BJ (cell line): Measurements from ENCODE around the gene BAX. TPM values are rescaled to one million over a fixed set of nuclear protein-coding genes. Genes with fewer than 3 reads are reported as not detected.

ENCODE experiments used
- CTCF ChIA-PET: fragments of 350-600 bp; formaldehyde crosslinking; extraction: SDS; loops from one replicate; lab custom pipeline; 2021; ENCODE audit warnings: antibody characterized with exemption, inconsistent platforms; lab: Yijun Ruan, JAX
- POLR2A ChIA-PET: fragments of 300-600 bp; sonication (Branson Sonifier 250); formaldehyde crosslinking; extraction: SDS; loops from one replicate; lab custom pipeline; 2021; ENCODE audit warnings: antibody characterized with exemption; lab: Charles Lee
- DNase-seq: peaks from one replicate; pipeline ENCODE4 v3.0.0-alpha.2; 2011; ENCODE audit warnings: low read depth
- H3K27me3 ChIP-seq: 2 replicates; pipeline ENCODE4 v1.6.0; 2011; ENCODE audit warnings: low read length; ENCODE audit not compliant: control insufficient read depth, insufficient read depth
- H3K36me3 ChIP-seq: 2 replicates; pipeline ENCODE4 v1.5.1; 2011; ENCODE audit warnings: low read length; ENCODE audit not compliant: control insufficient read depth, insufficient read depth
- H3K4me3 ChIP-seq: 2 replicates; pipeline ENCODE4 v1.5.1; 2011; ENCODE audit warnings: low read depth, mild to moderate bottlenecking, control low read depth, low read length
- polyA plus RNA-seq: library from polyadenylated mRNA; depleted of rRNA; stranded (reverse); fragments of >200 nt; gene quantifications from 2 replicates; pipeline ENCODE4 v1.2.3, GENCODE V29; 2011
- TF ChIP-seq, protein P1 (sequence below): IDR thresholded peaks from 2 replicates; pipeline ENCODE4 v1.5.1; 2011; ENCODE audit warnings: low read depth, mild to moderate bottlenecking, control low read depth, inconsistent platforms, low read length, moderate library complexity; ENCODE audit not compliant: insufficient read depth

Gene BAX
- polyA plus RNA-seq, 1 experiment, result 159 TPM

DNA sequence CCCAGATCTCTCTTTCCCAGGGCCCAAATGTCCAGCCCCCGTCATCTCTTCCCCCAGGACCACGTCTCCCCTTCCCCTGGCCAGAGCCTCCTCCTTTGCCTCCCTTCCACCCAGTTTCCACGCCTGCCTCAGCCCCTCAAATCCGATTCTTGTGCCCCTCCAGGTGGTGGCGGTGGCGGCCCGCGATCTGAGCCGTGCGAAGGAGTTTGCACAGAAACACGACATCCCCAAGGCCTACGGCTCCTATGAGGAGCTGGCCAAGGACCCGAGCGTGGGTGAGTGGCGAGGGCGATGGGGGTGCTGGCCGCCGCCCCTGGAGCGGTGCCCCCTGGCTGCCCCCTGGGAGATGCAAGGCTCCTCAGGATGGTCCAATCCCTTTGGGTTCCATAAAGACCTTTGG is 19.8 kb upstream of the BAX start:
- H3K36me3 ChIP-seq, result no peaks in the 10 kb centered on the region
- H3K27me3 ChIP-seq, result no peaks in the 10 kb centered on the region
- no peak for DNase-seq
- ChIA-PET POLR2A (no interaction called here), CTCF (no interaction called here)
- H3K4me3 ChIP-seq, result no peak overlapping the region
- TF ChIP-seq, protein P1, sequence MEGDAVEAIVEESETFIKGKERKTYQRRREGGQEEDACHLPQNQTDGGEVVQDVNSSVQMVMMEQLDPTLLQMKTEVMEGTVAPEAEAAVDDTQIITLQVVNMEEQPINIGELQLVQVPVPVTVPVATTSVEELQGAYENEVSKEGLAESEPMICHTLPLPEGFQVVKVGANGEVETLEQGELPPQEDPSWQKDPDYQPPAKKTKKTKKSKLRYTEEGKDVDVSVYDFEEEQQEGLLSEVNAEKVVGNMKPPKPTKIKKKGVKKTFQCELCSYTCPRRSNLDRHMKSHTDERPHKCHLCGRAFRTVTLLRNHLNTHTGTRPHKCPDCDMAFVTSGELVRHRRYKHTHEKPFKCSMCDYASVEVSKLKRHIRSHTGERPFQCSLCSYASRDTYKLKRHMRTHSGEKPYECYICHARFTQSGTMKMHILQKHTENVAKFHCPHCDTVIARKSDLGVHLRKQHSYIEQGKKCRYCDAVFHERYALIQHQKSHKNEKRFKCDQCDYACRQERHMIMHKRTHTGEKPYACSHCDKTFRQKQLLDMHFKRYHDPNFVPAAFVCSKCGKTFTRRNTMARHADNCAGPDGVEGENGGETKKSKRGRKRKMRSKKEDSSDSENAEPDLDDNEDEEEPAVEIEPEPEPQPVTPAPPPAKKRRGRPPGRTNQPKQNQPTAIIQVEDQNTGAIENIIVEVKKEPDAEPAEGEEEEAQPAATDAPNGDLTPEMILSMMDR, result no peak

DNA sequence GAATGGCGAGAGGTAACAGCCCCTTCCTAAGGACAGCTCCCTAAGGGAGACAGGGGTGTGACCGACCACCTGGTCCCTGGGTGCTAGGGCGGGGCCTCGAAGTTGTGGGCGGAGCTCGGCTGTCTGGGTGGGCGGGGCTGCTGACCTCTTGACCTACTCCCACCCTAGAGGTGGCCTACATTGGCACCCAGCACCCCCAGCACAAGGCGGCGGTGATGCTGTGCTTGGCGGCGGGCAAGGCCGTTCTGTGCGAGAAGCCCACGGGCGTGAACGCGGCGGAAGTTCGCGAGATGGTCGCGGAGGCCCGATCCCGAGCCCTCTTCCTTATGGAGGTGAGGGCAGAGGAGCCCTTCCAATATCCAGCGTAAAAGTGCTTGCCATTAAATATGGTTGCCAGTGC is 18.8 kb upstream of the BAX start:
- ChIA-PET POLR2A (no interaction called here), CTCF (no interaction called here)
- no peak for DNase-seq
- Histone ChIP-seq H3K36me3 (no peaks in the 10 kb centered on the region), H3K27me3 (no peaks in the 10 kb centered on the region), H3K4me3 (no peak overlapping the region)
- TF ChIP-seq, protein P1, result no peak

DNA sequence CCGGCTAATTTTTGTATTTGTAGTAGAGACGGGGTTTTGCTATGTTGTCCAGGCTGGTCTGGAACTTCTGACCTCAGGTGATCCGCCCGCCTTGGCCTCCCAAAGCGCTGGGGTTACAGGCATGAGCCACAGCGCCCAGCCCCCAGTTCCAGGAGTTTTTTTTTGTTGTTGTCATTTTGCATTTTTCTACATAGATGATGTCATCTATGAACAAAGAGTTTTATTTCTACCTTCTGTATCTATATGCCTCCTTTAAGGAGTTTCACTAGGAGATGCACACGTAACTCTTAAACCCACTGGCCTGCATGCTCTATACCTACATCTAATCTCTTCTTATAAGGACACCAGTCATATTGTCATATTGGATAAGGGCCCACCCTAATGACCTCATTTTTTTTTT is 16.4 kb upstream of the BAX start:
- CTCF ChIA-PET, result no interaction called here
- Histone ChIP-seq H3K4me3 (no peak overlapping the region), H3K27me3 (no peaks in the 10 kb centered on the region), H3K36me3 (no peaks in the 10 kb centered on the region)
- DNase-seq, result no peak
- POLR2A ChIA-PET, result no interaction called here
- TF ChIP-seq, protein P1, result no peak

DNA sequence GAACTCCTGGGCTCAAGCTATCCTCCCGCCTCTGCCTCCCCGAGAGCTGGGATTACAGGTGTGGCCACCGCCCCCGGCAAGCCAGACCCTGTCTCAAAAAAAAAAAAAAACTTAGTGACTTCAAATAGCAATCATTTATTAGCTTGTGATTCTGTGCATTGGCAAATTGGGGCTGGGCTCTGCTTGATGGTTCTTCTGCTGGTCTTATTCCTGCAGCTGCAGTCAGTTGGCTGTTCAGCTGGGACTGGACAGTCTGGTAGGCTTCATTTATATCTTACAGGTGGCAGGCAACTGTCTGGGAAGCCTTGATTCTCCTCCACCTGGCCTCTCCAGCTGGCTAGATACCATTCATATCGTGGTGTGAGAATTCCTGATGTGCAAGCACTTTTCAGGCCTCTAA is 13.8 kb upstream of the BAX start:
- no peak for DNase-seq
- no peaks in the 10 kb centered on the region for H3K36me3 ChIP-seq
- H3K4me3 ChIP-seq, result no peak overlapping the region
- ChIA-PET POLR2A (no interaction called here), CTCF (interaction anchor here (0.6 kb wide), 1 partner anchor 9 kb away, joined by 6 read pairs; no protein-coding TSS in a partner anchor)
- H3K27me3 ChIP-seq, result no peaks in the 10 kb centered on the region; the same call in 1 of the 2 replicates
- TF ChIP-seq, protein P1, result no peak

DNA sequence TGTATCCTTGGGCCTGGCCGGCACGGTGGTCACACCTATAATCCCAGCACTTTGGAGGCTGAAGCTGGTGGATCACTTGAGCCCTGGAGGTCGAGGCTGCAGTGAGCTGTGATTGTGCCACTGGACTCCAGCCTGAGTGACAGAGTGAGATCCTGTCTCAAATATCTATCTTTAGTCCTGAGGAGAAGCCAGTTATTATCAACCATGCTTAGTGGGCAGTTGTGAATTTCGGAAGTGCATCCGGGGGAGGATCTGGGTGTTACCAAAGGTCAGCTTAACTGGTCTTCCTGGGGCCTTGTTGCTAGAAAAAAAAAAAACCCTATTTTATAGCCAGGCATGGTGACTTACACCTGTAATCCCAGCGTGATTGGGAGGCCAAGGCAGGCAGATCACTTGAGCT is 11.6 kb upstream of the BAX start:
- TF ChIP-seq, protein P1, result no peak
- no peak for DNase-seq
- CTCF ChIA-PET, result interaction anchor here (1.2 kb wide), 1 partner anchor 9 kb away, joined by 3 read pairs; no protein-coding TSS in a partner anchor
- POLR2A ChIA-PET, result no interaction called here
- Histone ChIP-seq H3K27me3 (no peaks in the 10 kb centered on the region; the same call in 1 of the 2 replicates), H3K4me3 (no peak overlapping the region), H3K36me3 (no peaks in the 10 kb centered on the region)
